ENCODE data around the gene CAMK2D. TPM values are rescaled to one million over a fixed set of nuclear protein-coding genes. Genes with fewer than 3 reads are reported as not detected.

CAMK2D gene
- polyA plus RNA-seq, 6 donors from 2014 or later: 75.5 to 84.9 (median 81.8) TPM

DNA sequence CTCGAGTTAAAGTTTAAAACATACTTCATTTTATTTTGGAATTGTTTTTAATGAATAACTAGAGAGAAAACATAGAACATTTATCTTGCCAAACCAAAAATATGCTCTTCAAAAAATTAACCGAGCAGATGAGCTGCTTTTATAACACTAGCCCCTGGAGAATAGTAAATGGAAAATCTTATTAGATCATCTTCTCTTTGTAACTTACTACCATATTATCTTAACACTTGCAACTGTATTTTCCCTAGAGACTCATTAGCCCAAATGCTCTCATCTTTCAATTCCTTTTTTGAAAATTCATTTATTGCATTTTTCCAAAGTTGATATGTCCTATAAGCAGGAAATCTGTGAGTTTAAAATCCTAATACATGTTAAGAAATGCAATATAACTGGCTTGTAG is 143.3 kb downstream of the CAMK2D start:
- H3K27me3 Mint-ChIP-seq: no peaks in the 10 kb centered on the region
- H3K4me1 Mint-ChIP-seq: peaks cover 41 to 57% (median 49%) of the 10 kb centered on the region in 3 donors
- peak in 1 of 2 donors; percentile 61 for ATAC-seq (ENCODE audit: low read depth in 2 of 2)
- no peaks in the 10 kb centered on the region for H3K9me3 Mint-ChIP-seq
- H3K36me3 Mint-ChIP-seq: peaks cover 0 to 6% of the 10 kb centered on the region in 2 donors
- no peak for DNase-seq
- no peak overlapping the region for H3K4me3 Mint-ChIP-seq
- H3K27ac Mint-ChIP-seq: no peak overlapping the region

DNA sequence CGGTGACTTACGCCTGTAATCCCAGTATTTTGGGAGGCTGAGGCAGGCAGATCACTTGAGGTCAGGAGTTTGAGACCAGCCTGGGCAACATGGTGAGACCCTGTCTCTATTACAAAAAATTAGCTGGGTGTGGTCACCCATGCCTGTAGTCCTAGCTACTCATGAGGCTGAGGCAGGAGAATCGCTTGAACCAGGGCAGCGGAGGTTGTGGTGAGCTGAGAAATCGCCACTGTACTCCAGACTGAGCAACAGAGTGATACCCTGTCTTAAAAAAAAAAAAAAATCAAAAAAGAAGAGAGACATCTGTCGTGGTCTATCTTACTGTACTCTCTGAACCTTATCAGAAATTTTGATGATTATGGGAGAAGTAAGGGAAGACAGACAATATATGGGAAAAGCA is 144.3 kb downstream of the CAMK2D start:
- peak overlapping the region in 6 of 8 donors; percentile 8 to 84 (median 38) for H3K4me3 Mint-ChIP-seq

DNA sequence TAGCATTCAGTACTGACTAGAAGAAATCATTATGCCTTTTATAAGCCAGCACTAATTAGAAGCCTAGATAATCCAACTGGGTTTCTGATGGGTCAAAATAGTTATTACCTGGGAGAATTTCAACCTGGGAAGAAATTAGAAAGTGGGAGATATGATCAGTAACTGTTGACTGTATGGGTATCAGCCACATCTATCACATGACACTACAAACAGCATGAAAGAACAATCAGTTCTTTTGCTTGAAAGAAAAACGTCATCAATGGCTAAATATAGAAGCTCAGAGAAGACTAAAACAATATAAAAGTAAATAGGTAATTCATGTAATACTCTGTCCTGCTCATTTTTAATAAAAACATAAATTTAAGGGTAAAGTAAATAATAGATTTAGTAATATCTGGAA is 145.1 kb downstream of the CAMK2D start:
- ATAC-seq (ENCODE audit: low read depth in 2 of 2): peak; percentile 78 to 81
- Mint-ChIP-seq H3K9me3 (no peaks in the 10 kb centered on the region), H3K27ac (peak overlapping the region in 5 of 6 donors; percentile 21 to 90 (median 68)), H3K36me3 (no peaks in the 10 kb centered on the region), H3K4me1 (peaks cover 38 to 46% (median 43%) of the 10 kb centered on the region in 3 donors), H3K27me3 (no peaks in the 10 kb centered on the region), H3K4me3 (peak overlapping the region in 5 of 8 donors; percentile 2 to 64 (median 41))
- DNase-seq: no peak

More for the DNA sequence above, 144.3 kb downstream of the CAMK2D start:
- DNase-seq: no peak
- Mint-ChIP-seq H3K9me3 (no peaks in the 10 kb centered on the region), H3K27me3 (no peaks in the 10 kb centered on the region), H3K4me1 (peaks cover 41 to 50% (median 47%) of the 10 kb centered on the region in 3 donors), H3K36me3 (peaks cover 0 to 6% of the 10 kb centered on the region in 2 donors), H3K27ac (peak overlapping the region in 3 of 6 donors; percentile 85 to 96 (median 88))
- ATAC-seq (ENCODE audit: low read depth in 2 of 2): peak in 1 of 2 donors; percentile 21

- H3K36me3 Mint-ChIP-seq: peaks cover 0 to 4% of the 10 kb centered on the region in 2 donors
- no peaks in the 10 kb centered on the region for H3K27me3 Mint-ChIP-seq
- ATAC-seq (ENCODE audit: low read depth in 2 of 2) (no peak), DNase-seq (no peak)
- H3K27ac Mint-ChIP-seq: peak overlapping the region in 4 of 6 donors; percentile 19 to 54 (median 42)
- H3K4me3 Mint-ChIP-seq: peak overlapping the region in 3 of 8 donors; percentile 7 to 21 (median 16)
- peaks cover 45 to 59% (median 51%) of the 10 kb centered on the region in 3 donors for H3K4me1 Mint-ChIP-seq
- H3K9me3 Mint-ChIP-seq: no peaks in the 10 kb centered on the region
Measured at GRCh38 chr4:113614414-113614813, 147.1 kb downstream of the CAMK2D start.

GRCh38 chr4:113613503-113613902 is 148.0 kb downstream of the CAMK2D start:
- Mint-ChIP-seq H3K36me3 (peaks cover 0 to 4% of the 10 kb centered on the region in 2 donors), H3K27me3 (no peaks in the 10 kb centered on the region), H3K4me1 (peaks cover 45 to 59% (median 51%) of the 10 kb centered on the region in 3 donors), H3K4me3 (peak overlapping the region in 2 of 8 donors; percentile 25 to 80), H3K9me3 (no peaks in the 10 kb centered on the region), H3K27ac (peak overlapping the region in 4 of 6 donors; percentile 1 to 66 (median 14))
- no peak for DNase-seq
- ATAC-seq (ENCODE audit: low read depth in 2 of 2): no peak

- Mint-ChIP-seq H3K27ac (peak overlapping the region; percentile 47 to 79 (median 68)), H3K4me1 (peaks cover 60 to 80% (median 66%) of the 10 kb centered on the region in 3 donors)
Measured at GRCh38 chr4:113610537-113610936, 151.0 kb downstream of the CAMK2D start.

GRCh38 chr4:113607998-113608397 is 153.5 kb downstream of the CAMK2D start:
- H3K36me3 Mint-ChIP-seq: peaks cover 34 to 37% of the 10 kb centered on the region in 2 donors
- peak overlapping the region in 5 of 8 donors; percentile 7 to 80 (median 54) for H3K4me3 Mint-ChIP-seq
- peak overlapping the region in 4 of 6 donors; percentile 25 to 85 (median 52) for H3K27ac Mint-ChIP-seq

More at GRCh38 chr4:113610537-113610936, 151.0 kb downstream of the CAMK2D start:
- ATAC-seq (ENCODE audit: low read depth in 2 of 2): no peak
- Mint-ChIP-seq H3K27me3 (no peaks in the 10 kb centered on the region), H3K9me3 (peaks cover 0 to 12% (median 0%) of the 10 kb centered on the region in 7 donors), H3K36me3 (peaks cover 27 to 29% of the 10 kb centered on the region in 2 donors), H3K4me3 (no peak overlapping the region)
- DNase-seq: no peak

DNA sequence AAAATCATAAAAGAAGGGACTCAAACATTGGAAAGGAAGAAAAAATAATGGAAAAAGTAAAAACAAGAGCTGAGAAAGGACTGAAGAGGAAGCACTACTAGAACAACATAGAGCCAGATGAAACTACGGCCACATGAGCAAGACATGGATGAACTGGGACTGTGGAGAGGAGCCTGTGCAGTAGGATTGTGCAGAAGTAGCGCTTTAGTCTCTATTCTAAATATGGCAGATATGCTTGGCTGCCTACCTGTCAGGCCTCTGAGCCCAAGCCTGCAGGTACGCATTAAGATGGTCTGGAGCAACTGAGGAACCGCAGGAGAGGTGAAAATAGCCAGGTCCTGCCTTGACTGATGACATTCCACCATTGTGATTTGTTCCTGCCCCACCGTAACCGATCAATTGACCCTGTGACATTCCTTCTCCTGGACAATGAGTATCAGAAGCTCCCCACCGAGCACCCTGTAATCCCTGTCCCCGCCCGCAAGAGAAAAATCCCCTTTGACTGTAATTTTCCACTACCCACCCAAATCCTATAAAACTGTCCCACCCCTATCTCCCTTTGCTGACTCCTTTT is 154.3 kb downstream of the CAMK2D start:
- Mint-ChIP-seq H3K9me3 (peaks cover 0 to 12% (median 0%) of the 10 kb centered on the region in 7 donors), H3K4me1 (peaks cover 54 to 69% (median 60%) of the 10 kb centered on the region in 3 donors), H3K36me3 (peaks cover 34 to 37% of the 10 kb centered on the region in 2 donors), H3K4me3 (peak overlapping the region; percentile 7 to 80 (median 64)), H3K27ac (peak overlapping the region; percentile 17 to 88 (median 63)), H3K27me3 (no peaks in the 10 kb centered on the region)
- no peak for DNase-seq
- peak; percentile 59 to 62 for ATAC-seq (ENCODE audit: low read depth in 2 of 2)

More at GRCh38 chr4:113607998-113608397, 153.5 kb downstream of the CAMK2D start:
- H3K4me1 Mint-ChIP-seq: peaks cover 48 to 64% (median 52%) of the 10 kb centered on the region in 3 donors
- DNase-seq: no peak
- H3K9me3 Mint-ChIP-seq: peaks cover 0 to 12% (median 0%) of the 10 kb centered on the region in 7 donors
- no peak for ATAC-seq (ENCODE audit: low read depth in 2 of 2)
- H3K27me3 Mint-ChIP-seq: no peaks in the 10 kb centered on the region

GRCh38 chr4:113604955-113605354 is 156.6 kb downstream of the CAMK2D start:
- H3K4me1 Mint-ChIP-seq: peaks cover 42 to 55% (median 54%) of the 10 kb centered on the region in 3 donors
- peak overlapping the region in 4 of 6 donors; percentile 5 to 70 (median 14) for H3K27ac Mint-ChIP-seq
- H3K4me3 Mint-ChIP-seq: peak overlapping the region in 1 of 8 donors; percentile 67
- no peaks in the 10 kb centered on the region for H3K27me3 Mint-ChIP-seq
- H3K9me3 Mint-ChIP-seq: peaks cover 0 to 12% (median 0%) of the 10 kb centered on the region in 7 donors
- DNase-seq: no peak
- ATAC-seq (ENCODE audit: low read depth in 2 of 2): no peak
- peaks cover 36 to 37% of the 10 kb centered on the region in 2 donors for H3K36me3 Mint-ChIP-seq

GRCh38 chr4:113603911-113604310 is 157.6 kb downstream of the CAMK2D start:
- peaks cover 36 to 37% of the 10 kb centered on the region in 2 donors for H3K36me3 Mint-ChIP-seq
- peaks cover 47 to 60% (median 54%) of the 10 kb centered on the region in 3 donors for H3K4me1 Mint-ChIP-seq
- peaks cover 0 to 12% (median 0%) of the 10 kb centered on the region in 7 donors for H3K9me3 Mint-ChIP-seq
- no peaks in the 10 kb centered on the region for H3K27me3 Mint-ChIP-seq
- no peak overlapping the region for H3K4me3 Mint-ChIP-seq
- no peak overlapping the region for H3K27ac Mint-ChIP-seq
- DNase-seq (no peak), ATAC-seq (ENCODE audit: low read depth in 2 of 2) (no peak)

DNA sequence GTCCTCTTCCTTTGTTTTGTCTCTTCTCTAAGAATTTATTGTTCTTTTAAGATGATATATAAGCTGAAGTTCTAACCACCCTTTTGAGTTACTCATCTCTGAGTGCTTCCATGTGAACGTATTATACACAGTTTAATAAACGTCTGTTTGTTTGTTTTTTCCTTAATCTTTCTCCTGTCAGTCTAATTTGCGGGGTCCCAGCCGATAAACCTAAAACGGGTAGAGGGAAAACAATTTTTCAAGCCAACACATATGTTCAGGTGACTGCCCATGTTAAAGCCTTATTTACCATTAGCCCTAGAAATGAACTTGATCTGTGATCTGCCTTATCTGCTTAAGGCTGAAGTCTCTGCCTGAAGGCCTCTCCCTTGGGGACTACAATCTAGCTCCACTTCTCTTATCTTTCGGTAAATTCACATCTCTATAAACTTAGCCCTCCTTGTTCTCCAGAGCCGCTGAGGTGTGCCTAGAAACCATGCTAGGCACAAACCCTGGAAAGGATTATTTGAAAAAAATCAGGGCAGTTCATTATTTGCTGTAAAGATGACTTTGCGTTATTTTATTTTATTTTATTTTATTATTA is 158.8 kb downstream of the CAMK2D start:
- Mint-ChIP-seq H3K36me3 (peaks cover 33 to 40% of the 10 kb centered on the region in 2 donors), H3K27ac (peak overlapping the region in 4 of 6 donors; percentile 47 to 88 (median 68)), H3K4me1 (peaks cover 45 to 59% (median 58%) of the 10 kb centered on the region in 3 donors), H3K27me3 (no peaks in the 10 kb centered on the region), H3K9me3 (peaks cover 0 to 10% (median 0%) of the 10 kb centered on the region in 7 donors), H3K4me3 (peak overlapping the region in 4 of 8 donors; percentile 6 to 54 (median 37))
- DNase-seq (no peak), ATAC-seq (ENCODE audit: low read depth in 2 of 2) (peak; percentile 47 to 56)

- Mint-ChIP-seq H3K9me3 (peaks cover 0 to 3% (median 0%) of the 10 kb centered on the region in 7 donors), H3K4me3 (no peak overlapping the region), H3K27ac (peak overlapping the region in 1 of 6 donors; percentile 56), H3K36me3 (peaks cover 33 to 38% of the 10 kb centered on the region in 2 donors), H3K4me1 (peaks cover 42 to 58% (median 56%) of the 10 kb centered on the region in 3 donors), H3K27me3 (no peaks in the 10 kb centered on the region)
- ATAC-seq (ENCODE audit: low read depth in 2 of 2) (no peak), DNase-seq (no peak)
Measured at GRCh38 chr4:113601636-113602035, 159.9 kb downstream of the CAMK2D start.

DNA sequence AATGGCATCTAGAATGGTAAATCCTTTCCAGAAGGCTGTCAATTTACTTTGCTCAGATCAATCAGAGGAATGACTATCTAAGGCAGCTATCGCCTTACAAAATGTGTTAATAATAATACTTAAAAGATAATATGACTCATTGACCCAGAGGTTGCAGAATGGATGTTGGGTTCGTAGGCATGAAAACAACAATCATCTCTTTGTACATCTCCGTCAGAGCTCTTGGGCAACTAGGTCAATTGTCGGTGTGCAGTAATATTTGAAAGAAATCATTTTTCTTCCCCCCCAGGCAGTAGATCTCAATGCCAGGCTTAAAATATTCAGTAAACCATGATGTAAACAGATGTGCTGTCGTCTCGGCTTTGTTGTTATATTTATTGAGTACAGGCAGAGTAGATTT is 165.1 kb downstream of the CAMK2D start:
- no peak for ATAC-seq (ENCODE audit: low read depth in 2 of 2)
- Mint-ChIP-seq H3K27ac (peak overlapping the region in 4 of 6 donors; percentile 2 to 43 (median 10)), H3K9me3 (peaks cover 0 to 4% (median 0%) of the 10 kb centered on the region in 7 donors), H3K36me3 (peaks cover 27 to 45% of the 10 kb centered on the region in 2 donors), H3K4me1 (peaks cover 61 to 76% (median 68%) of the 10 kb centered on the region in 3 donors), H3K27me3 (no peaks in the 10 kb centered on the region), H3K4me3 (no peak overlapping the region)
- DNase-seq: no peak
